ENCODE measurements around the gene MFNG. TPM values are rescaled to one million over a fixed set of nuclear protein-coding genes. Genes with fewer than 3 reads are reported as not detected.

The MFNG gene
- total RNA-seq, 1 experiment from 2014 or later, result 4.5 TPM

GRCh38 chr22:37525073-37525745 lies 39.0 kb upstream of the MFNG start:
- peak overlapping the region; percentile 82 for H3K27ac ChIP-seq (ENCODE audit: low read depth, low read length)
- no peaks in the 10 kb centered on the region for H3K79me2 ChIP-seq (ENCODE audit: insufficient read depth, low read length)
- ATAC-seq (peak; percentile 94), DNase-seq (ENCODE audit: low read depth, low spot score) (peak; percentile 60)
- no peaks in the 10 kb centered on the region for H4K20me1 ChIP-seq (ENCODE audit: insufficient read depth)
- BruUV-seq (replicated peaks), result no TSS peak
- ChIA-PET POLR2A (interaction anchor here (0.9 to 1.1 kb wide), 2 partner anchors 9 to 37 kb away, joined by 3 to 4 read pairs; no protein-coding TSS in a partner anchor), RAD21 (ENCODE audit: low non-redundant PET in 1 of 2, low total read pairs in 2 of 2, uncharacterized antibody in 2 of 2, unreplicated experiment in 2 of 2) (interaction anchor here in 1 of 2 experiments (0.9 kb wide), 1 partner anchor 12 kb away, joined by 3 read pairs; no protein-coding TSS in a partner anchor), CTCF (interaction anchor here (0.8 to 2.7 kb wide), 4 partner anchors 13 to 266 kb away, joined by 3 to 10 read pairs (median 6); no protein-coding TSS in a partner anchor)
- peak overlapping the region; percentile 95 for H3K4me2 ChIP-seq (ENCODE audit: low read length)
- peak overlapping the region; percentile 48 for H2AFZ ChIP-seq (ENCODE audit: low read depth, low read length, poor library complexity, severe bottlenecking)
- intact Hi-C loops (cut with micrococcal nuclease), result no loop called here
- H3K27me3 ChIP-seq (ENCODE audit: insufficient read depth, low read length), result no peaks in the 10 kb centered on the region
- H3K4me3 ChIP-seq (replicated peaks in 1 of 2; ENCODE audit: low read depth in 1 of 2, low read length in 2 of 2), result peak overlapping the region; percentile 6 to 51; a peak in 2 of 4 replicates
- H3K4me1 ChIP-seq (ENCODE audit: control insufficient read depth in 1 of 2, insufficient read depth in 2 of 2, low read length in 2 of 2), result peaks cover 19 to 67% of the 10 kb centered on the region in 2 experiments
- H3K9me3 ChIP-seq (ENCODE audit: control insufficient read depth in 1 of 2, insufficient read depth in 1 of 2, low read depth in 1 of 2, low read length in 2 of 2), result no peaks in the 10 kb centered on the region
- H3K9me2 ChIP-seq (ENCODE audit: insufficient read depth), result no peaks in the 10 kb centered on the region
- no peaks in the 10 kb centered on the region for H3K36me3 ChIP-seq (ENCODE audit: control insufficient read depth in 1 of 2, insufficient read depth in 2 of 2, low read length in 2 of 2)
- H3K9ac ChIP-seq (ENCODE audit: low read length), result peak overlapping the region; percentile 68
- TF ChIP-seq ELF1 (IDR thresholded peaks at IDR 0.05; ENCODE audit: borderline replicate concordance, low read depth) (no peak), ZFX (IDR thresholded peaks at IDR 0.05) (no peak), POLR2AphosphoS5 (IDR thresholded peaks at IDR 0.05; ENCODE audit: low read depth, low read length) (peak; percentile 33; the same call in 1 of the 2 replicates), MAX (IDR thresholded peaks at IDR 0.05) (no peak; the same call in 1 of the 2 replicates), REST (IDR thresholded peaks at IDR 0.05; ENCODE audit: low read depth) (no peak), ZBTB33 (IDR thresholded peaks at IDR 0.05; ENCODE audit: extremely low read depth, insufficient replicate concordance, low read length) (no peak), EGR1 (IDR thresholded peaks at IDR 0.05; ENCODE audit: low read depth) (peak; percentile 100), JUND (IDR thresholded peaks at IDR 0.05) (peak; percentile 96), CEBPB (IDR thresholded peaks at IDR 0.05; ENCODE audit: low read depth) (no peak), SP1 (IDR thresholded peaks at IDR 0.05; ENCODE audit: low read depth) (peak; percentile 88), POLR2A (IDR thresholded peaks at IDR 0.05; ENCODE audit: borderline replicate concordance, extremely low read depth, insufficient read depth, insufficient read length) (no peak), SIN3A (IDR thresholded peaks at IDR 0.05; ENCODE audit: low read depth) (no peak), CTCF (IDR thresholded peaks at IDR 0.05 in 2 of 3, conservative IDR thresholded peaks at IDR 0.05 in 1 of 3; ENCODE audit: borderline replicate concordance in 1 of 3, insufficient read depth in 1 of 3, low read depth in 2 of 3, low read length in 2 of 3) (no peak), ATF3 (IDR thresholded peaks at IDR 0.05) (no peak), EZH2 (IDR thresholded peaks at IDR 0.05) (no peak), TCF7L2 (IDR thresholded peaks at IDR 0.05; ENCODE audit: borderline replicate concordance, extremely low read depth, insufficient read depth, insufficient read length) (peak; percentile 23), CBX3 (IDR thresholded peaks at IDR 0.05; ENCODE audit: low read depth) (peak; percentile 17; the same call in 1 of the 2 replicates), RAD21 (IDR thresholded peaks at IDR 0.05; ENCODE audit: low read depth) (no peak), FOSL1 (IDR thresholded peaks at IDR 0.05; ENCODE audit: low read depth) (peak; percentile 95)

All from HCT116 (cell line).